ENCODE measurements around the gene MSTN.

Gene MSTN

DNA sequence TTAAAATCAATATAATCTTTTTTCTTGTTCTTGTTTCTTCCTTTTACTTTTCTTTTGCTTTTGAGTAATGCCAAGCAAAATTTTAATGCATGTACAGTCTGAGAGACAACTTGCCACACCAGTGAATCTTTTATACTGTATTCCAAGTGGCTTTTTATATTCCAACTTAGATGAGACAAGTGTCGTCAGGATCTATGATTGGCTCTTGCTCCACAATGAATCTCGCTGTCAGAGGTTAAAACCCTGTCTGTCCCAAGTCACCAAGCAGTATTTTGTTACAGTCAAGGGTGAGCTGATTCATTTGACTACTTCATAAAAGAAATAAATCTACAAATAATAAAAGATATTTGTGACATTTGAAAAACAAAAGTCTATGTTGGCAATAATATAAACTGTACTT is at the start of gene MSTN:
MSTN (minus strand) TSS at position 129 of the 400 bp plus-strand sequence. CDS start 133 bp downstream, outside the sequence.
- FAIRE-seq = no peak

DNA sequence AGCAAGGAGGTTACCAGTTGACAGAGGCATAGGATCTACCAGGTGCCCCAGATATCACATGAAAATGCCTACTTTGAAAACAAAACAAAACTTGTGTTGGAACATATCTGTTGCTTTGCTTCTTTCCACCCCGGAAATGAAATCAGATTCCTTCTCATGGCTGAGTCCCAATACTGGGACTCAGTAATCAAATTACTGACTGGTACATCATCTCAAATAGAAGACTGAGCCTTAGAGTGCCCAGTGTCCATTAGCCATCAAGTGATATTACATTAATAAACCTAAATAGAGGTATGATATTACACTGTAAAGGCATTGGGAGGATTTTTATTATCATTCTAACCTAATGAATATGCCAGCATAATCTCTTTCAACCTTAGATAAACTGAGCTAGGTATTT is 48.6 kb upstream of the MSTN start:
- no peak for FAIRE-seq

DNA sequence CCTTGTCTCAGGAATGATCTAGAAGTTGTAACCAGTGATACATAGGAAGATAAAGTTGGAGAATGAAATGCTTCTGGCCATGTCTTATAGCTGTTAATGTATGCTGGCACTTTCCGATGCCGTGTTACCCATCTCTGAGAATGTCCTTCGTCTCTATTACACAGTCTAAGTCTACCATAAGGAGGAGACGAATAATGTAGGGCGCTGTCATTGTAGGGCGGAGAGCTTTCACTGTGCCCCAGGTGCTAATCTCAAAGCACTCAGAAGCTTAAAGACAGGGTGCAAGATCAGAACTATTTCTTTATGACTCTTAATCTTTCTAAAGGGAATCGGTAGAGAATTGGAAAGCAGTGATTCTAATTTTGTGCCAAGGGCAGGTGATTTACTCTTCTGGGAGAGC is 48.2 kb upstream of the MSTN start:
- FAIRE-seq = no peak

DNA sequence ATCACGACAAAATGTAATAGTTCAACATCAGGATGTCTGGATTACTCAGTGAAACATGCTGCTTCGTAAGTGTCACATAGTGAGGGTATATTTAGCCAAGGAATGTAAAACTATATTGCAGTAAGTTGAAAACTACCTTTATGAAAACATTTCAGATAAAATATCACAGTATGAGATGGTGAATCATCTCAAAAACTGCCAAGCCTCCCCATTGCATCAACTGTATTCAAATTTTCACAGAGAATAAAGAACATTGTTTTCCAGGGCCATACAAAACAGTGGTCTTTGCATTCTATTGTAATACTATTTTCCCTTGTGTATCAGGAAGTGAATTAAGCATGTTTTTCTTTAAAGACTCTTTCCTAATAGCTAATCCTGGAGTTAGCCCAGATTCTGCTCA is 47.6 kb upstream of the MSTN start:
- no peak for FAIRE-seq

DNA sequence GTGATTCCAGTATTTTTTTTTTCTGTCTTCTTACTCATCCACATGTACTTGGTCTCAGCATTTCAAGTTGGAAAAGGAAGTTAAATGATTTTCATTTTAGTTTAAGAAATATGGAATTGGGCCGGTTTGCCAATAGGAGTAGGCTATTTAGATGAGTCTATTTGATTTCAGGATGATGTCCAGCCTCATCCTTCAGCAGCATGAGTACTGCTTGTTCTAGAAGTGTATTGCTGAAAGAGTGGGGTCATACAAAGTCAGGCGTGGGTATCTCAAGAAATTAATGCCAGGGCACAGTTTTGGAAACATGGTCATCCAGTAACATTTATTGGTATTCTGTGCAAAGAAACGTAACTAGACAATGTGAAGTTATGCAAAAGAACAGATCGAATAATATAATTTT is 44.9 kb upstream of the MSTN start:
- FAIRE-seq = no peak

DNA sequence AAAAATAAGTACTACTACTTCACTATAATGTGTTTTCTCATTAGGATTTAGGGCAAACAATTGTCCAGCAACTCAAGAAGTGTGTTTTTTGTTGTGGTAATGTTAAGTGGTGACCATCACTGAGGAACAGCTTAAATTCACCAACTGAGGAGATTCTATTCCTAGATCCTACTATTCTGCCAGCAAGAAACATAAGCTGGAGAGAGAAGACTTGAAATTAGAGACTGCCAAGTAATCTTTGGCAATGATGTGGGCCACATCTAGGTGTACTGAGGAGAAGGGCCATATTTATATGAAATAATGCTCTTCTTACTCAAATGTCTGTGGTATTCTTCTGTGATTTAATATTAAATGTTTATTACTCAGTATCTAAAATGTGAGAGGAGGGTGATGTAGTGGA is 44.3 kb upstream of the MSTN start:
- FAIRE-seq = no peak

DNA sequence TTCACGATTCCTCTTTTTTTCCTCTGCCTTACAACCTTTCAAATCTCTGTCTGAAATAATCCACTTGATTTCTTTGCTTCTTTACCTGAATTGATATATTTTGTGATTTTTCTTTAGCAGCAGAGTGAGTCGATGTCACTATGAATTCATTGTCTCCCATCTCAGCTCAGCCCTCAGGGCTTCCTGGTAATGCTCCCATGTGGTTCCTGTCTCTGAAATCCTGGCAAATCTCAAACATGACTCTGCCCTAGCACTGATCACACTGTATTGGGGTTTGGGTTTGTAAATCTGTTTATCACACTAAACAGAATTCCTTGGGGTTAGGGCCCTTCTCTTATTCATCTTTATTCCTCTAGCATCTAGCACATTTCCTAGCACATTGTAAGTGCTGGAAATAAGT is 43.0 kb upstream of the MSTN start:
- FAIRE-seq = no peak

DNA sequence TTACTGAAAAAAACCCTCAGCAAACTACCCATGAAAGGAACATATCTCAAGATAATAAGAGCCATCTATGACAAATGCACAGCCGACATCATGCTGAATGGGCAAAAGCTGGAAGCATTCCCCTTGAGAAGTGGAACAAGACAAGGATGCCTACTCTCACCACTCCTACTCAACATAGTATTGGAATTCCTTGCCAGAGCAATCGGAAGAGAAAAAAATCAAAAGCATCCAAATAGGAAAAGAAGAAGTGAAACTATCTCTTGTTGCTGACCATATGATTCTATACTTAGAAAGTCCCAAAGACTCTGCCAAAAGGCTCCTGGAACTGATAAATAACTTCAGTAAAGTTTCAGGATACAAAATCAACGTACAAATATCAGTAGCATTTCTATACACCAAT is 40.6 kb upstream of the MSTN start:
- no peak for FAIRE-seq

DNA sequence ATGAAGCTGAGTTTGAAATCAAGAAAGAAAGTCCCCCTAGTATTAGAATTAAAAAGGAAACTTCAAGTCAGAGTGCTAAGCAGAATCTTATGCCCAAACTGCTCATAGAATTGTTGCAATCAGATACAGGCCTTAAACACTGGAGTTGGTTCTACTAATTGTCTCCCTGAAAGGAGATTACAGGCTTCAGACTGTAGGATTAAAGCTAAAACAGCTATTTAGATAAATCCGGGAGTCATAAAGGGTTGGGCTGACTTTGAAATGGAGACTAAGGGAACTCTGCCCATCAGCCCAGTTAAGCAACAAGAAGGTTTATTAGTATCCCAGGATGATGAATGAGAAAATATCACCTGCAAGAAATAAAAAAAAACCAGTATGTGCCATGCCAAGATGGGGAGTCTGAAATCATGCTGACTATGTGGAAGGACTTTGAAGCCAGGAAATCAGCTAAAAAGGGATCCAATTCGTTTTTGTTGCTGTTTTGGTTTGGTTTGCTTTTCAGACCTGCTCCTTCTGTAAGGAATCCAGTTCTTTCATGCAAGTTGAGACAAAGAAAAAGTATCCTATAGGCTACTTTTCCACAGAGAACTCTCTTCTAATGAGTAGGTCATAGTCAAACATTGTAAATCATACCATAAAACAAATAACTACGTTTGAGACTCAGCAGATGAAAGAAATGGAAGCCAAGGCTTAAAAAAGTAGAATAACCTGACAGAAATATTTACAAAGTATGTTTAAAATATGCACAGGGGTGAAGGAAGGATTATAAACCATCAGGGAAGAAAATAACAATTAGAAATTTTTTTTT is 37.6 kb upstream of the MSTN start:
- FAIRE-seq = no peak

DNA sequence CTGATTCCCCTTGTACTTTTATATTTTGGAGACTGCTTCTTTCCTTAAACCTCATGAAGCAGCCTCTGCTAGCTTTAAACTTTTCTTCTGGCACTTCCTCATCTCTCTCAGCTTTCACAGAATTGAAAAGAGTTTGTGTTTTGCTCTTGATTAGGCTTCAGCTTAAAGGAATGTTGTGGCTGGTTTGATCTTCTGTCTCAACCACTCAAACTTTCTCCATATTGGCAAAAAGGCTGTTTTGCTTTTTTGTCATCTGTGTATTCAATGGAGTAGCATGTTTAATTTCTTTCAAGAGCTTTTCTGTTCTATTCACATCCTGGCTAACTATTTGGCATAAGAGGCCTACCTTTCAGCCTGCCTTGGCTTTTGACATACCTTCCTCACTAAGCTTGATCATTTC is 36.3 kb upstream of the MSTN start:
- no peak for FAIRE-seq

DNA sequence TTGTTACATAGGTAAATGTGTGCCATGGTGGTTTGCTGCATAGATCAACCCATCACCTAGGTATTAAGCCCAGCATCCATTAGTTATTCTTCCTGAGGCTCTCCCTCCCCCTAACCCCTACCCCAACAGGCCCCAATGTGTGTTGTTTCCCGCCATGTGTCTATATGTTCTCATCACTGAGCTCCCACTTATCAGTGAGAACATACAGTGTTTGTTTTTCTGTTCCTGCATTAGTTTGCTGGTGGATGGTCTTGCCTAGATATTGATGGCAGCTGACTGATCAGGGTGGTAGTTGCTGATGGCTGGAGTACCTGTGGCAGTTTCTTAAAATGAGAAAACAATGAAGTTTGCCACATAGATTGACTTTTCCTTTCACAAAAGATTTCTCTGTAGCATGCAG is 34.6 kb upstream of the MSTN start:
- FAIRE-seq = no peak

DNA sequence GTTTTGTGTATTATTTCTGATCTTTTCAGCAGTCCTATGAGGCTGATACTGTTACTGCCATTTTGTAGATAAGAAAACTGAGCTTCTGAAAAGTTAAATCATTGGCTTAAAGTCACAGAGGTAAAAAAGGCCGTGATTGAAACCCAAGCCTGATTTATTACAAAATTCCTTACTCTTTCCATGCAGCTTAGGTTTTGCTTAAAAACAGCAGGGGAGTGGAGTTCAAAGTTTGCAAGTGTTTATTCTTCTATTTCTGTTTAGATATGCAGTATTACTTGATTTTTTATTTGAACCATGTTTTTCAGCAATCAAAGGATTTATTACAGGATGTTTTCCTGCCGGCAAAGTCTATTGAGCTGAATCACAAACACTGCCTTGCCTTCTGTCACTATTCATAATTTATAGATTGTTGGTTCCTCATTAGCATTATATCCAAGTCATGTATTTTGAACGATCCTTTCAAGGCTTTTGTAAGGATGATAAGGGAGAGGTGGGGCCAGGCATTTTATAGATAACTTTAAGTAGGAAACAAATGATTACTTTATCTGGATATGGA is 31.9 kb upstream of the MSTN start:
- no peak for FAIRE-seq

DNA sequence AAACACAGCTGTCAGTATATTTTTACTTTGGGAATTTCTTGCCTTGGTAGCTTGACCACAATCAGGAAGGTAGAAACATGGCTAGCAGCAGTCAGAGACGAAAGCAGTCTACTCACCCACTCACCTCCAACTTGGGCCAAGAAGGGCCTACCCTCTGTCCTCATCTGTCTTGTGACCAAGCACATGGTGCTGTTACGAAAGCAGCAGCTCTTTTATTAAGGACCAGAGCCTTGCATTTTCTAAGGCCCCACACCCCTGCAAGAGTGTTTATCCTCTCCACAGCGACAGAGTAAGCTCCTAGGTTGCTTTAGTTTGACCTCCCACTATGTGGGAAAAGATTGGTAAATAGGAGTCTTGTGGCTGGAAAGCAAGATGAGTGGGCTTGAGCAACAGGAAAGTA is 31.3 kb upstream of the MSTN start:
- no peak for FAIRE-seq

DNA sequence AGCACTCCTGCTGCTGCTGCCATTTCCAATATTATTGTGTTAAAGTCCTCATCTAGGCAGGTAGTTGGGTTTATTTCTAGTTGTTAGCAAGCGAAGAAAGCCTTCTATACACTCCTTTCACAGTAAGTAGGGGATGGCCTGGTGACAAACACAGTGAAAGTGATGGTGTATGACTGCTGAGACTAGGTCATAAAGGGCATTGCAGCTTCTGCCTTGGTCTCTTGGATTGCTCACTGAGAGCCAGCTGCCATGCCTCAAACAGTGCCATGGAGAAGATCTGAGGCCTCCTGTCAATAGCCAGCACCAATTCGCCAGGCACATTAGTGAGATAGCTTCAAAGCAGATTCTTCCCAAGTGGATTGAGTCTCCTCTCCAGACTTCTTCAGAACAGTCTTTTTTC is 27.6 kb upstream of the MSTN start:
- no peak for FAIRE-seq

DNA sequence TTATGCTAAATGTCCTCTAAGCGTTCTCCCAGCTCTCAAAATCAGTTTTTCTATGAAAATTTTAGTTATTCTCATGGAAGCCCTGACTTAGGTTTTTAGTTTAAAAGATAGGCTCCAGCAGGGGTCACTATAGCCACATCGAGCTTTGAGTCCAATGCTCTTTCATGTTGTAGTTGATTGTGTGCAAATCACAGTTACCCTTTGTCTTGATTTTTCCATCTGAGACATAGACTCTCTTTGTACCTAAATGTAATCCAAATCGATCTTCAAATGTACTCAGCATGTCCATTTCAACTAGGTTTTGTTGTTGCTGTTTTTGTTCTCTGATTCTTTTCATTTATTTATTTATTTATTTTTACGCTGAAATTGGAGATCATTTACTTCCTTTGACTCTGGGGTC is 26.4 kb upstream of the MSTN start:
- FAIRE-seq = peak; percentile 81

DNA sequence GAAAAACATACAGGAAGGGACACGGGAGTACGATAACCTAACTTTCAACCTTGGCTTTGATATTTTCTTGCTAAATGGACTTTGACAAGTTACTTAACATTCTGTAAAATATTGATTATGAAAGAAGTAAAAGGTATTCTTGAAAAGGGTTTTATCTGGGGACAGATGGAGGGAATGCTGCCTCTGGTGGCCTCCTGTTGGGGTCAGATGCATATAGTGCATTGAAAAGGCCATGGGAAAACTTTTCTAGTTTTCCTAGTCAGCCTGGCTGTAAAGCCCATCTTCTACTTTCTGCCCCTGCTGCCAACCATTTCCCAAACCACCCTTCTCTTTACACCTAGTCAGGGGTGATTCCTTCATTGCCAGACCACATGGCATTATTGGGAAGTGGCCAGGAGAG is 22.2 kb upstream of the MSTN start:
- FAIRE-seq = no peak

DNA sequence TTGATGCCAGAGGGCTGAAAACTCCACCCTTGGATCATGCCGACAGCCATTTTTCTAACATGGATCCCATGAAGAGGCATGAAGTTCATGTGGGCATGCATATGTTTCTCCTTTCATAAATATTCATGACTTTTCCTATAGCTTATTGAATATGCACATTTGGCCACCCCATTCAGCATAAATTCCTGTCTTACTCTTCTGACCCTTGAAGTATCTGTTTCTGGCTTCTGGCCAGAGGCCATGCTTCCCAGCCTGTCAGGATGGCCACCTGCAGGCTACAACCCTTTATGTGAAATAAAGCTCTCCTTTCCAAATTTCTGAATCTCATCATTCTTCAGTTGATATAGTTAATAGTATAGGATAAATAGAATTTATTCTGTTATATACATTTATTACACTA is 19.6 kb upstream of the MSTN start:
- no peak for FAIRE-seq

DNA sequence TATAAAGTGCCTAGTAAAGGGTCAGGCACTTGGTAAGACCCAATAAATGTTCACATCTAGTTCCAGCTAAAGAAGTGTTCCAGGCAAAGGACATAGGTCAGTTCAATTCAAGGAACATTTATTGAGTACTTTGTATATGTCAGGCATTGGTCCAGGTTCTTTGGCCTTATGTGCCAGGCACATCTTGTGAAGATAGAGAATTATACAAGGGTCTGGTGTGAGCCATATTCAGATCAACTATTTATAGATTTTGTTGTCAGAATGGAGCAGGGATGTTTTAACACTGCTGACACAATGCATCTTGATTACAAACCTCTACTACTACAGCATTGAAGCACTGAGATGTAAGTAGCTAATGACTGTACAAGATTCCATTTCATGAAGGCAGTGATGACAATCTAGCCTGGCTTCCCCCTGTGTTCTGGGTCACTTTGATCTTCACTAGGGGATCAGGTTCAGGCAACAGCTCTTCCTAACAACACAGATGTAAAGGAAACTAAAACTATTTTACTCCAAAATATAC is 18.1 kb upstream of the MSTN start:
- no peak for FAIRE-seq

DNA sequence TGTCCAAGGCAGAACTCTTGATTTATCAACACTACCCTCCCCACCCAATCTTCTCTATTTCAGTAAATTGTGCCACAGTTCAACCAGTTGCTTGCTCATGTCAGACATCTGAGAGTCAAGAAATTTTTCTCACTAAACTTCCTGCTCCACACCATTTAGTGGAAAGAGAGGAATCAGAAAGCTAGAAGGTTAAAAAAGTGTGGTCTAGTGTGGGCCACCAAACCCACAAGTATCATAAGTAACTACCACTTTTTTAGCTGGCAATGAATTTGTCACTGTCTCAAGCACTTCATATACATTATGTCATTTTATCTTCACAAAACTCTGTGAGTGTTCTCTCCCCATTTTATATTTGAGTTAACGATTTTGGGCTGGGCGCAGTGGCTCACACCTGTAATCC is 16.6 kb upstream of the MSTN start:
- no peak for FAIRE-seq

DNA sequence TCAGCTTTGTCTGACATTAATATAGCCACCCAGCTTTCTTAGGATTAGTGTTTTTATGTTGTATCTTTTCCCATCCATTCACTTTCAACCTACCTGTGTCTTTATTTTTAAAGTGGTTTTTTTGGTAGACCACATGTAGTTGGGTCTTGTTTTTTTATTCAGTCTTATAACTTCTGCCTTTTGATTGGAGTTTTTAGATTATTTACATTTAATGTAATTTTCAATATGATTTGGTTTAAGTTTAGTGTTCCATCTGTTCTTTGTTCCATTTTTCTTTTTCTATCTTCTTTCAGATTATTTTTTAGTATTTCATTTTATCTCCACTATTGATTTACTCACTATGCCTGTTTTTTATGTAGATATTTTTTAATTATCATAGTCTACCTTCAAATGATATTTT is 13.1 kb upstream of the MSTN start:
- FAIRE-seq = no peak

DNA sequence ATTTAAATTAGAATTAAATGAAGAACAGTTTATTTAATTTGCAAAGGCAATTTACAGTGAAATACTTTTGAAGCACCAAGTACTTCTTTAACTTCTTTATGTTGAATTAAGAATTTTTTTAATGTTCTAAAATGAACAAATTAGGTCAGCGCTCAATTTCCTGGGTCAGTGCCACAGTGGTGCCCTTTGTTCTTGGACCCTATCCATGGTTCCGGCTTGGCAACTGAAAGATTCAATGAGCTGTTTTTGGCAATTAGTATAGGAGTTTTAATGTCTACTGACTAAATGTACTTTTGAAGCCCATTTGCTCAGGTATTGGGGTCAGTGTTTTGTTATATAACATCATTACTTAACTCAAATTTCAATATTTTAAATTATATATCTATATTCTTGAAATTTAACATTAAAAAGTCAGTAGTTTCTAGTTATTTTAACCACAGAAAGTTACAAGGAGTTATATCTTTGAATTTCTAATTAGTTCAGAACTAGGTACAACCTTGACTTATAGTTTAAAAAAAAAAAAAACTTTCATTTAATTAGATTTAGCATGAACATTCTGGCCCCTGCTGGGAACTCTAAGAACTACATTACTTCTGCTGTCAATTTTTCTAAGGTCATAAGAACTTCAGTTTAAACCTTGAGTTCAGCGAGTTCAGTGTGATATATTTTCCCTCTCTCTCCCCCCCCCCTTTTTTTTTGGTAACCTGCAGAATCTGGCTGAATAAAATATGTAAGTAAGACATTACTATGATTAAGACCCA is 7.6 kb upstream of the MSTN start:
- FAIRE-seq = peak; percentile 89

DNA sequence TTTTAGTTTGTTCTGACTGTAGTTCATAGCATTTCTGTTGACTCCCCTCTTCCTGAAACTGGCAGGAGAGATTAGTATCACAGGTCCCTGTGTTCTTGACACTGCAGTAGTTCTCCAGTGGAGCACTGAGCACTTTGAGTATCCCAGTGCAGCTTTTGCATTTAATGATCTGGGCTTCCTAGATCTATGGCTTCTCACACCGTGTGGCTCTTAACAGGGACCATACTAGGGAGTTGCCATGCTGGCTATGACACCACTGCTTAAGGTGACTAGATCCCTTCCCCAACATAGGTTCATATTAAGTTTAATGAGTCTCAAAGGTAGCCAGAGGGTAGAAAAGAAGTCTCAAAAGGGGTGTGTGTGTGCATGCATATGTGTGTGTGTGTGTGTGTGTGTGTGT is 6.2 kb upstream of the MSTN start:
- FAIRE-seq = no peak

DNA sequence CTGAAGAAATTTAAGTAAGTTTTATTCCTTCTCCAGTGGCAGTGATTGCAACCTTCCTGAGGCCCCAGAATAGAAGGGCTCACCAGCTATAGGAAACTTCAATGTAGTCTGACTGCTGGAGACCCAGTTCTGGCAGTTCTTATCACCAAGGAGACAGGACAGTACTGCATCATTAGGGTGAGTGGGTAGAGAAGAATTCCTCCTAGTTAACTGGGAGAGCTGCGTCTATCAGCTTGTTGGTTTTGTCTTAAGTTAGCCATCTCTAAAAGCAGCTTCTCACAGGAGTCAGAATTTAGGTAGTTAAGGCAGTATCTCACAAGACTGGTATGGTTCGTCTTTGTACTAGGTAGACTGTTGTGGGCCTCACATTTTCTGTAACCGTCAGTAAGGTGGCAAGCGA is 3.3 kb upstream of the MSTN start:
- no peak for FAIRE-seq

DNA sequence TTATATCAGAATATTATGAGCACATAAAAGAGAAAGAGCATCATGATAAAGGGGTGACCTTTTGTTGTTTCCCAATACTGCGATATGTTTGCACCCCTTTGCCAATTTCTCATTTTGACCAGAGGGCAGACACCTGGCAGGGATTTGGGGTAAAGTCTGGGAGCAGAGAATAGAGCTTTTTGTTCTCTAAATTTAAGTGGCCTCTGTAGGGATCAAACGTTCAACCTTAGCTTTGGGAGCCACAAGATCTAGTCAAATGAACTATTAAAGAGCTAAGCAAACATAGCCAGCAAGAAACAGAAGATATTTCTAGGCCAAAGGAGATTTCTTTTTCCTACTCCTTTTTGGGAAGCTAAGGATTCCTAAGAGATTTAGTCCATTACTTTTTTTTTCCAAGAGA is 1.1 kb upstream of the MSTN start:
- FAIRE-seq = no peak

All from colon (tissue), 2 donors.